ENCODE results near the gene UBE2J1. TPM values are rescaled to one million over a fixed set of nuclear protein-coding genes. Genes with fewer than 3 reads are reported as not detected.

The UBE2J1 gene
- total and polyA plus RNA-seq, 8 donors: 33.5 to 62.2 (median 52.7) TPM

DNA sequence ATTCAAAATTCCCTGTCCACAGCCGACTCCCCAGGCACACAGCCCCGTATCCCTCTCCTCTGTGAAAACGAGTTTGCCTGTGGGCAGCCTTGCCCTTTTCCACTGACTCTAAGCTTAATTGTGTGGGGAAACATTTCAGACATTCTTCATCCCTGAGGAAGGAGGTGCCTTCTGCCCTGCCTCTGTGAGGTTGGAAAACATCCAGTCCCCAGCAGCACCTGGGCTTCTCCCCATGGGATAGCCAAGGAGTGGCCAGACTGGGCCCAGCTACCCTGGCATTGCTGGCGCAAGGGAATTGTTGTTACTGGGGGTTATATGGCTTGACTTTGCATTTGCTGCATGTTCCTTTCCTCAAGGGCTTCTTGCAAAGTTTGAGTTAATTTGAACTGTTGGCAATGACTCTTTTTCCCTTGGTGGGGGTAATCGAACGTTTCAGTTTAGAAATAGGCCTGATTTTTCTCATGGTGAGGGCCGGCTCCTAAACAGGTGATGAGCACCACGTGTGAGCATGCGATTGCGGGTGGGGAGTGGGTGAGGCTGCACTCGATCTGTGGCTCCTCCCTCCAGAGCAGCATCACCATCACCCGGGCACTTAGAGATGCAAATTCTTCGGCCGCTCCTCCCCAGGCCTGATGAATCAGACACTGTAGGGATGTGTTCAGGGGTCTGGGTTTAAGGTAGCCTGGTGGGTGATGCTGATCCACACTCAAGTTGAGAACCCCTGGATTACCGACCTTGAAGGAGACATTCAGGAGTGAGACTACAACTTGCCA is 67.4 kb downstream of the UBE2J1 start:
- Histone ChIP-seq H3K36me3 (no peaks in the 10 kb centered on the region), H3K27ac (no peak overlapping the region), H3K4me1 (no peaks in the 10 kb centered on the region), H3K9me3 (no peaks in the 10 kb centered on the region), H3K27me3 (no peaks in the 10 kb centered on the region), H3K4me3 (no peak overlapping the region)
- intact Hi-C loops (cut with DNase I): no loop called here
- DNase-seq: no peak
- TF ChIP-seq, protein P1, sequence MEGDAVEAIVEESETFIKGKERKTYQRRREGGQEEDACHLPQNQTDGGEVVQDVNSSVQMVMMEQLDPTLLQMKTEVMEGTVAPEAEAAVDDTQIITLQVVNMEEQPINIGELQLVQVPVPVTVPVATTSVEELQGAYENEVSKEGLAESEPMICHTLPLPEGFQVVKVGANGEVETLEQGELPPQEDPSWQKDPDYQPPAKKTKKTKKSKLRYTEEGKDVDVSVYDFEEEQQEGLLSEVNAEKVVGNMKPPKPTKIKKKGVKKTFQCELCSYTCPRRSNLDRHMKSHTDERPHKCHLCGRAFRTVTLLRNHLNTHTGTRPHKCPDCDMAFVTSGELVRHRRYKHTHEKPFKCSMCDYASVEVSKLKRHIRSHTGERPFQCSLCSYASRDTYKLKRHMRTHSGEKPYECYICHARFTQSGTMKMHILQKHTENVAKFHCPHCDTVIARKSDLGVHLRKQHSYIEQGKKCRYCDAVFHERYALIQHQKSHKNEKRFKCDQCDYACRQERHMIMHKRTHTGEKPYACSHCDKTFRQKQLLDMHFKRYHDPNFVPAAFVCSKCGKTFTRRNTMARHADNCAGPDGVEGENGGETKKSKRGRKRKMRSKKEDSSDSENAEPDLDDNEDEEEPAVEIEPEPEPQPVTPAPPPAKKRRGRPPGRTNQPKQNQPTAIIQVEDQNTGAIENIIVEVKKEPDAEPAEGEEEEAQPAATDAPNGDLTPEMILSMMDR (IDR thresholded peaks at IDR 0.05): no peak
- ATAC-seq: no peak

DNA sequence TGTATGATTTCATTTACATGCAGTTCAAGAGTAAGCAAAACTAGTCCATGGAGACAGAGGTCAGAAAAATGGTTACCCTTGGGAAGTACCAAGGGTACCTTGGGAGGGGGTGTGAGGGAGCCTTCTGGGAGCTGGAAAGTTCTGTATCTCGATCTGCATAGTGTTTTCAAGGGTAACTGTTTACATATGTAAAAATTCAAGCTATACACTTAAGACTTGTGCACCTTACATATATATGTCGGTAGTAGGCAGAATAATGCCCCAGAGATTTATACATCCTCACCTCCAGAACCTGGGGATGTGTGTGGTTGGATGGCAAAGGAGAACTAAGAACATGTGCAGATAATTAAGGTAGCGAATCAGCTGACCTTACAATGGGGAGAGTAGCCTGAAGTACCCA is 68.4 kb downstream of the UBE2J1 start:
- Histone ChIP-seq H3K4me1 (no peaks in the 10 kb centered on the region), H3K36me3 (no peaks in the 10 kb centered on the region), H3K27ac (no peak overlapping the region), H3K9me3 (no peaks in the 10 kb centered on the region), H3K27me3 (no peaks in the 10 kb centered on the region), H3K4me3 (no peak overlapping the region)
- intact Hi-C loops (cut with DNase I): no loop called here
- TF ChIP-seq, protein P1 (IDR thresholded peaks at IDR 0.05): no peak
- ATAC-seq (no peak), DNase-seq (no peak)

DNA sequence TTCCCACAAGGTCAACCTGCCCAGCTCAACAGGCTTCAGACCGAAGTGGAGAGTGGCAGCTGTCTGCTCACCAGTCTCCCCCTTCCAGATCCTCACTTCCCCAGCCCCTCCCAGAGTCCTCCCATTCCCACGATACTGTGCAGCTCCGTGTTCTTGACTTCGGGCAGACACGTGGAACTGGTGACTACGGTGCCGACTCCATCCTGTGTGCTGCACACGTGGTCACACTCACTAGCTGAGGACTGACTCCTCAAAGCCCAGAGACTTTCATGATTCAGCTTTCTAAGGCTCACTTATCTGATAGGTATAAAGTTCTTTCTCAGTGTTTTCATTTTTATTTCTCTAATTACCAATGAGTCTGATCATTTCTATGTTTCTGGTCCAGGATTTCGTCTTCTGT is 69.8 kb downstream of the UBE2J1 start:
- Histone ChIP-seq H3K27ac (no peak overlapping the region), H3K4me3 (no peak overlapping the region), H3K27me3 (no peaks in the 10 kb centered on the region), H3K4me1 (no peaks in the 10 kb centered on the region), H3K36me3 (no peaks in the 10 kb centered on the region), H3K9me3 (no peaks in the 10 kb centered on the region)
- no peak for ATAC-seq
- DNase-seq: no peak
- intact Hi-C loops (cut with DNase I): no loop called here
- TF ChIP-seq, protein P1 (IDR thresholded peaks at IDR 0.05): no peak

DNA sequence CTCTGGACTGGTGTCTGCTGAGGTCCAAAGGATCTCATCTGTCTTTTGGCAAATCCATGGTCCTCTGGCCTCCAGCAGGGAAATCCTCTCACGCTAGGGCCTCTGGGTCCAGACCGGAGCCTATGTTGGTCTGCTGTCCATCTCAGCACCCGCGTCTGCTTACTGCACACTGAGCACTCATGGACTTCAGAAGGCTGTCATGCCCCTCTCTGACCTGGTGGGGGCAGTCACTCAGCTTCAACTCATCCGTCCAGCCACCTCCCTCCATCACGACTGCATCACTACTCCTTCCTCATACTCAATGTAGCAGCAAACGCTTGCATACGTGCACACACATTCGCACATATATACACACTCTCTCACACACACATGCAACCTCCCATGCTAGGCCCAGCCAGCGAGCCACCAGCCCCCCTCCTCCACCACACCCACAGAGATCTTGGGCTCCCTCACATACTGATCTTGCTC is 70.7 kb downstream of the UBE2J1 start:
- TF ChIP-seq, protein P1 (IDR thresholded peaks at IDR 0.05): peak; percentile 14 to 59

DNA sequence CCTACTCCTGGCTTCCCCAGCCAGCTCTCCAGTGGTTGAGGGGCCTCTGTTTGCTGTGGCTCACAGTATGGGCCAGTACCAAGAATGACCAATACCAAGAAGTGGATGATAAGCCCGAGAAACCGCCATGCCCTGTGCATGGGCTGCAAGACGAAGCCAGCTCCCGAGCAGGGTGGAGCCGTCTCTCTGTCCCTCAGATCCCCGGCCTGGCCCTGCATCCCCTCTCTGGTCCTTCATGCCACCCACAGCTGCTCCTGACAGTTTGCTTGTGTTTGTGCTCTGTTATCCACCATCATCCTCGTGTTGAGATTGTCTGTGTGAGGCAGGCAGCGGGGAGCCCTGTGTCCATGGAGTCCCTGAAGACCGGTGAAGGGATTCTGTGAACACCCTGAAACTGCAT is 73.6 kb downstream of the UBE2J1 start:
- Histone ChIP-seq H3K27ac (no peak overlapping the region), H3K4me3 (no peak overlapping the region), H3K9me3 (no peaks in the 10 kb centered on the region), H3K36me3 (no peaks in the 10 kb centered on the region), H3K4me1 (no peaks in the 10 kb centered on the region), H3K27me3 (no peaks in the 10 kb centered on the region)
- TF ChIP-seq, protein P1 (IDR thresholded peaks at IDR 0.05): no peak
- ATAC-seq: no peak
- DNase-seq: no peak
- intact Hi-C loops (cut with DNase I): no loop called here

More for the DNA sequence above, 70.7 kb downstream of the UBE2J1 start:
- intact Hi-C loops (cut with DNase I): no loop called here
- no peaks in the 10 kb centered on the region for H3K4me1 ChIP-seq
- DNase-seq (no peak), ATAC-seq (peak; percentile 90)
- no peak overlapping the region for H3K4me3 ChIP-seq
- no peaks in the 10 kb centered on the region for H3K9me3 ChIP-seq
- H3K36me3 ChIP-seq: no peaks in the 10 kb centered on the region
- no peaks in the 10 kb centered on the region for H3K27me3 ChIP-seq
- no peak overlapping the region for H3K27ac ChIP-seq

Other genes starting within 250 kb of the UBE2J1 start
- gene SRSF12, start 234.7 kb downstream of the UBE2J1 start, total RNA-seq: under 1 TPM; 0.63 to 0.76 TPM
- gene SRSF12, start 234.7 kb downstream of the UBE2J1 start, polyA plus RNA-seq (ENCODE audit: insufficient read length in 6 of 6): 10 to 100 TPM in 4 of 6 donors, 1 to 10 TPM in 2; 8.8 to 12.5 (median 10.4) TPM
- gene PM20D2, start 206.7 kb downstream of the UBE2J1 start, total RNA-seq: 10 to 100 TPM in 1 of 2 donors, 1 to 10 TPM in 1; 8.6 to 11.4 TPM
- gene PM20D2, start 206.7 kb downstream of the UBE2J1 start, polyA plus RNA-seq (ENCODE audit: insufficient read length in 6 of 6): 10 to 100 TPM; 22.0 to 30.8 (median 24.9) TPM
- not detected for gene GABRR1, start 135.4 kb downstream of the UBE2J1 start, total RNA-seq
- not detected for gene GABRR1, start 135.4 kb downstream of the UBE2J1 start, polyA plus RNA-seq (ENCODE audit: insufficient read length in 6 of 6)
- gene GABRR2, start 37.4 kb downstream of the UBE2J1 start, total RNA-seq: 1 to 10 TPM in 1 of 2 donors, under 1 TPM in 1; 0.82 to 4.8 TPM
- 1 to 10 TPM in 3 of 6 donors, under 1 TPM in 3; 0.67 to 2.5 (median 1.3) TPM for gene GABRR2, start 37.4 kb downstream of the UBE2J1 start, polyA plus RNA-seq (ENCODE audit: insufficient read length in 6 of 6)
- gene RRAGD, start 59.6 kb upstream of the UBE2J1 start, total RNA-seq: 10 to 100 TPM; 43.2 to 47.6 TPM
- gene RRAGD, start 59.6 kb upstream of the UBE2J1 start, polyA plus RNA-seq (ENCODE audit: insufficient read length in 6 of 6): 1 to 10 TPM; 2.3 to 3.7 (median 2.7) TPM
- 10 to 100 TPM; 14.1 to 22.1 TPM for gene ANKRD6, start 80.4 kb upstream of the UBE2J1 start, total RNA-seq
- gene ANKRD6, start 80.4 kb upstream of the UBE2J1 start, polyA plus RNA-seq (ENCODE audit: insufficient read length in 6 of 6): 10 to 100 TPM; 34.6 to 50.7 (median 38.6) TPM